Naive thymus-derived CD4-positive, alpha-beta T cell (primary cell): Measurements from ENCODE around the gene FAM177B. TPM values are rescaled to one million over a fixed set of nuclear protein-coding genes. Genes with fewer than 3 reads are reported as not detected.
A peak's percentile ranks its signal among the peaks of the same experiment; 100 is the strongest.

ENCODE experiments used
- ATAC-seq: fragments of 150-1000 bp; cut with Tn5 transposase; 2 replicates; pipeline ENCODE4 v1.10.0; 2021; ENCODE audit warnings: mild to moderate bottlenecking, moderate library complexity
- CTCF ChIA-PET: fragments of 350-600 bp; sonication (Branson Sonifier 250); formaldehyde crosslinking; loops from one replicate; lab custom pipeline; 2021; ENCODE audit warnings: antibody characterized with exemption; lab: Charles Lee
- POLR2A ChIA-PET: fragments of 350-600 bp; sonication (Branson Sonifier 250); formaldehyde crosslinking; loops from one replicate; lab custom pipeline; 2021; ENCODE audit warnings: antibody characterized with exemption, inconsistent platforms; lab: Charles Lee
- DNase-seq, 9 donors: peaks; one replicate each; pipeline versions ENCODE4 v3.0.0 to v3.0.0-alpha.2; 2020 to 2022; ENCODE audit warnings: mixed read lengths in 1 of 9
- H3K27ac ChIP-seq: one replicate; pipeline ENCODE4 v1.7.0; 2013; ENCODE audit warnings: mild to moderate bottlenecking, low read depth, low read length, moderate library complexity
- H3K27me3 ChIP-seq, 2 donors: one replicate each; pipeline ENCODE4 v1.7.0; 2013; ENCODE audit warnings: low read length in 2 of 2, mild to moderate bottlenecking in 2 of 2, moderate library complexity in 2 of 2; ENCODE audit not compliant: control insufficient read depth in 2 of 2, insufficient read depth in 2 of 2
- H3K36me3 ChIP-seq, 3 experiments: 1 replicate in 2 of 3; 2 replicates in 1 of 3; pipeline ENCODE4 v1.7.0; 2013; ENCODE audit warnings: low read length in 3 of 3, mild to moderate bottlenecking in 3 of 3, moderate library complexity in 1 of 3; ENCODE audit not compliant: insufficient read depth in 3 of 3, control insufficient read depth in 2 of 3
- H3K4me1 ChIP-seq, 2 donors: one replicate each; pipeline ENCODE4 v1.7.0; 2013; ENCODE audit warnings: low read length in 2 of 2, mild to moderate bottlenecking in 2 of 2, moderate library complexity in 1 of 2; ENCODE audit not compliant: control insufficient read depth in 2 of 2, insufficient read depth in 2 of 2
- H3K4me3 ChIP-seq: 2 replicates; pipeline ENCODE4 v1.7.0; 2013; ENCODE audit warnings: mild to moderate bottlenecking, low read length
- H3K9me3 ChIP-seq, 3 experiments: 1 replicate in 2 of 3; 2 replicates in 1 of 3; pipeline ENCODE4 v1.7.0; 2013; ENCODE audit warnings: low read length in 3 of 3; ENCODE audit not compliant: control insufficient read depth in 2 of 3
- H3K27ac Mint-ChIP-seq, 9 donors: one replicate each; pipeline ENCODE4 v1.8.0; 2020 to 2022; ENCODE audit warnings: mixed read lengths in 9 of 9, mild to moderate bottlenecking in 8 of 9, moderate library complexity in 5 of 9, inconsistent platforms in 2 of 9
- H3K27me3 Mint-ChIP-seq, 5 donors: one replicate each; pipeline ENCODE4 v1.8.0; 2021 to 2022; ENCODE audit warnings: mixed read lengths in 5 of 5, mild to moderate bottlenecking in 1 of 5
- H3K36me3 Mint-ChIP-seq, 5 donors: one replicate each; pipeline ENCODE4 v1.8.0; 2020 to 2022; ENCODE audit warnings: mixed read lengths in 5 of 5, mild to moderate bottlenecking in 3 of 5, inconsistent platforms in 1 of 5
- H3K4me1 Mint-ChIP-seq, 7 donors: one replicate each; pipeline ENCODE4 v1.8.0; 2020 to 2022; ENCODE audit warnings: mixed read lengths in 7 of 7, mild to moderate bottlenecking in 3 of 7, inconsistent platforms in 1 of 7
- H3K4me3 Mint-ChIP-seq, 10 donors: one replicate each; pipeline ENCODE4 v1.8.0; 2020 to 2022; ENCODE audit warnings: mild to moderate bottlenecking in 10 of 10, mixed read lengths in 10 of 10, moderate library complexity in 6 of 10, inconsistent platforms in 2 of 10
- H3K9me3 Mint-ChIP-seq, 11 donors: one replicate each; pipeline ENCODE4 v1.8.0; 2020 to 2022; ENCODE audit warnings: mixed read lengths in 11 of 11, mild to moderate bottlenecking in 4 of 11, inconsistent platforms in 1 of 11, moderate library complexity in 1 of 11
- intact Hi-C, 2 donors: fragments of 100-400 bp; cut with micrococcal nuclease; formaldehyde crosslinking; loops; one replicate each; pipeline ENCODE4 v1.15.1; 2023
- polyA plus RNA-seq, 2 donors: library from polyadenylated mRNA; unstranded; fragments of 300-500 nt; fragmentation: Illumina TruSeq; gene quantifications; one replicate each; pipeline ENCODE4 v1.2.3, GENCODE V29; 2021
- total RNA-seq, 6 experiments: library from RNA in 5 of 6; stranded (reverse) in 5 of 6; gene quantifications; 1 replicate in 5 of 6; 2 replicates in 1 of 6; pipeline ENCODE4 v1.2.3 and lab custom pipeline; 2021 to 2026

The FAM177B gene
- total and polyA plus RNA-seq, 7 experiments from 2014 or later = not detected

DNA sequence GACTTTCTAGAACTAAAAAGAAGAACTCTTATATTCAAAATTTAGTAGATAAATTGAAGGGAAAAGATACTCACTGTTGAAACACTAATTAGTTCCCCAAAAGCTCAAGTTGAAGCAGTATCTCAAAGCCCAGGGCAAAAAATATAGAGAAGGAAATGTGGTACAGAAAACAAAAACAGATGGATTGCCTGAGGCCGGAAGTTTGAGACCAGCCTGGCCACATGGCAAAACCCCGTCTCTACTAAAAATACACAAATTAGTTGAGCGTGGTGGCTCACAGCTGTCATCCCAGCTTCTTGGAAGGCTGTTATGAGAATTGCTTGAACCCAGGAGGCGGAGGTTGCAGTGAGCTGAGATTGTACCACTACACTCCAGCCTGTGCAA is 36.0 kb downstream of the FAM177B start:
- POLR2A ChIA-PET = no interaction called here
- Histone ChIP-seq H3K36me3 (no peaks in the 10 kb centered on the region), H3K27ac (no peak overlapping the region), H3K27me3 (no peaks in the 10 kb centered on the region), H3K4me1 (peaks cover 0 to 8% of the 10 kb centered on the region in 2 donors), H3K4me3 (no peak overlapping the region), H3K9me3 (peaks cover 0 to 9% (median 0%) of the 10 kb centered on the region in 3 experiments)
- intact Hi-C loops = no loop called here
- peaks cover 0 to 13% (median 8%) of the 10 kb centered on the region in 5 donors for H3K27me3 Mint-ChIP-seq
- peaks cover 0 to 14% (median 6%) of the 10 kb centered on the region in 5 donors for H3K36me3 Mint-ChIP-seq
- CTCF ChIA-PET = no interaction called here
- peak overlapping the region in 9 of 10 donors; percentile 45 to 70 (median 59) for H3K4me3 Mint-ChIP-seq
- peaks cover 11 to 22% (median 15%) of the 10 kb centered on the region in 7 donors for H3K4me1 Mint-ChIP-seq
- no peak for DNase-seq
- H3K9me3 Mint-ChIP-seq = peaks cover 5 to 22% (median 13%) of the 10 kb centered on the region in 11 donors
- H3K27ac Mint-ChIP-seq = peak overlapping the region; percentile 48 to 90 (median 80)
- ATAC-seq = peak; percentile 62

DNA sequence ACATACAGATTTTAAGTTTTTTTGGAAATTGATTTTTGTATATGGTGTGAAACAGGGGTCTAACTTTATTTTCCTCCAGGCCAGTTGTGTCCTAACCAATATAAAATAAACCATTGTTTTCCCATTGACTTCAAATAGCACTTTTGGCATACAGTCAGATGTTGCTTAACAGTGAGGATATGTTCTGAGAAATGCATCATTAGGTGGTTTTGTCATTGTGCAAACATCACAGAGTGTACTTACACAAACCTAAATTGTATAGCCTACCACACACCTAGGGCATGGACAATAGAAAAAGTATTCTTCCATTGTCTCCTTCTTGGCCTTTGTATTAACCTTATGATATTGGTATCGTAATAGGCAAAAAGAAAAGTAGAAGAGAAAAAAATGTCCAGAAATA is 40.5 kb downstream of the FAM177B start:
- intact Hi-C loops = no loop called here
- no peaks in the 10 kb centered on the region for H3K9me3 ChIP-seq
- H3K27ac ChIP-seq = no peak overlapping the region
- Mint-ChIP-seq H3K27me3 (peaks cover 8 to 21% (median 15%) of the 10 kb centered on the region in 5 donors), H3K4me1 (peaks cover 5 to 12% (median 11%) of the 10 kb centered on the region in 7 donors), H3K4me3 (no peak overlapping the region), H3K9me3 (no peaks in the 10 kb centered on the region), H3K36me3 (no peaks in the 10 kb centered on the region), H3K27ac (no peak overlapping the region)
- CTCF ChIA-PET = no interaction called here
- DNase-seq (no peak), ATAC-seq (no peak)
- H3K4me1 ChIP-seq = peaks cover 0 to 5% of the 10 kb centered on the region in 2 donors
- POLR2A ChIA-PET = no interaction called here
- no peaks in the 10 kb centered on the region for H3K36me3 ChIP-seq
- no peak overlapping the region for H3K4me3 ChIP-seq
- H3K27me3 ChIP-seq = no peaks in the 10 kb centered on the region

DNA sequence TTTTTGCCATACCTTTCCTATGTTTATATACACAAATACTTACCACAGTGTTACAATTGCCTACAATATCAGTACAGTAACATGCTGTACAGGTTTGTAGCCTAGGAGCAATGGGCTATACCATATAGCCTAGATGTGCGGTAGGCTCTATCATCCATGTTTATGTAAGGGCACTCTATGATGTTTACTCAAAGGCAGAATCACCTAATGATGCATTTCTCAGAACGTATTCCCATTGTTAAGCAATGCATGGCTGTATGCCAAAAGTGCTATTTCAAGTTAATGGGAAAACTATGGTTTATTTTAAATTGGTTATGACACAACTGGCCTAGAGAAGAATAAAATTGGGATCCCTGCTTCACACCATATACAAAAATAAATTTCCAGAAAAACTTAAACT is 41.0 kb downstream of the FAM177B start:
- H3K36me3 ChIP-seq = no peaks in the 10 kb centered on the region
- DNase-seq (no peak), ATAC-seq (no peak)
- no peak overlapping the region for H3K27ac ChIP-seq
- H3K27me3 Mint-ChIP-seq = peaks cover 8 to 21% (median 15%) of the 10 kb centered on the region in 5 donors
- H3K4me3 Mint-ChIP-seq = no peak overlapping the region
- POLR2A ChIA-PET = no interaction called here
- H3K9me3 Mint-ChIP-seq = no peaks in the 10 kb centered on the region
- no peaks in the 10 kb centered on the region for H3K9me3 ChIP-seq
- intact Hi-C loops = no loop called here
- H3K36me3 Mint-ChIP-seq = no peaks in the 10 kb centered on the region
- no peak overlapping the region for H3K27ac Mint-ChIP-seq
- no peak overlapping the region for H3K4me3 ChIP-seq
- H3K4me1 Mint-ChIP-seq = peaks cover under 1 to 7% (median 6%) of the 10 kb centered on the region in 7 donors
- H3K27me3 ChIP-seq = no peaks in the 10 kb centered on the region
- H3K4me1 ChIP-seq = peaks cover 0 to under 1% of the 10 kb centered on the region in 2 donors
- CTCF ChIA-PET = no interaction called here

DNA sequence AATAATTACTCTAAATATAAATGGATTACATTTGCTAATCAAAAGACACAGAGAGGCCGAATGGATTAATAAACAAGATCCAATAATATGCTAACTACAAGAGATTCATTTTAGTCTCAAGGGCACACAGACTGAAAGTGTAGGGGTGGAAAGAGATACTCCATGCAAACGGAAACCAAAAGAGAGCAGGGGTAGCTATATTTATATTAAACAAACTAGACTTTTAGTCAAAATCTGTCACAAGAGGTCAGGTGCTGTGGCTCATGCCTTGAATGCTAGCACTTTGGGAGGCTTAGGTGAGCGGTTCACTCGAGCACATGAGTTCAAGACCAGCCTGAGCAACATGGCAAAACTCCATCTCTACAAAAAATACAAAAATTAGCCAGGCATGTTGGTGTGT is 44.2 kb downstream of the FAM177B start:
- Histone ChIP-seq H3K27ac (no peak overlapping the region), H3K4me1 (no peaks in the 10 kb centered on the region), H3K4me3 (no peak overlapping the region), H3K27me3 (no peaks in the 10 kb centered on the region), H3K9me3 (no peaks in the 10 kb centered on the region), H3K36me3 (no peaks in the 10 kb centered on the region)
- H3K4me1 Mint-ChIP-seq = no peaks in the 10 kb centered on the region
- H3K36me3 Mint-ChIP-seq = no peaks in the 10 kb centered on the region
- peaks cover 11 to 34% (median 19%) of the 10 kb centered on the region in 5 donors for H3K27me3 Mint-ChIP-seq
- DNase-seq (no peak), ATAC-seq (no peak)
- CTCF ChIA-PET = no interaction called here
- H3K27ac Mint-ChIP-seq = no peak overlapping the region
- H3K4me3 Mint-ChIP-seq = no peak overlapping the region
- H3K9me3 Mint-ChIP-seq = no peaks in the 10 kb centered on the region
- intact Hi-C loops = no loop called here
- POLR2A ChIA-PET = no interaction called here

DNA sequence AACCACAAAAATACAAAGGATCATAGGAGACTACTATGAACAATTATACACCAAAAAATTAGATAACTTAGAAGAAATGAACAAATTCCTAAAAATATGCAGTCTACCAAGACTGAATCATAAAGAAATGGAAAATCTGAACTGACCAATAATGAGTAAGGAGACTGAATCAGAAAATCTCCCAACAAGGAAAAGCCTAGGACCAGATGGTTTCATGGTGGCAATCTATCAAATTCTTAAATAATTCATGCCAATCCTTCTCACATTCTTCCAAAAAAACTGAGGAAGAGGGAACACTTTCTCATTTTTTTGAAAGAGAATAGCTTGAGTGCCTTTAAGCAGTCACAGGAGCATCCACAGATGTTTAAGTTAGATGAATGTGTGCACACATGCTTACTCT is 46.0 kb downstream of the FAM177B start:
- no peaks in the 10 kb centered on the region for H3K36me3 ChIP-seq
- ATAC-seq (no peak), DNase-seq (no peak)
- Mint-ChIP-seq H3K27me3 (peaks cover 11 to 31% (median 24%) of the 10 kb centered on the region in 5 donors), H3K4me3 (no peak overlapping the region), H3K9me3 (no peaks in the 10 kb centered on the region), H3K27ac (no peak overlapping the region), H3K4me1 (peaks cover 0 to 2% (median 0%) of the 10 kb centered on the region in 7 donors), H3K36me3 (no peaks in the 10 kb centered on the region)
- no peaks in the 10 kb centered on the region for H3K9me3 ChIP-seq
- intact Hi-C loops = no loop called here
- POLR2A ChIA-PET = interaction anchor here (0.6 to 0.7 kb wide), 2 partner anchors 605 to 1679 kb away, joined by 3 read pairs; no protein-coding TSS in a partner anchor
- H3K27ac ChIP-seq = no peak overlapping the region
- no peaks in the 10 kb centered on the region for H3K27me3 ChIP-seq
- no peak overlapping the region for H3K4me3 ChIP-seq
- CTCF ChIA-PET = no interaction called here
- H3K4me1 ChIP-seq = no peaks in the 10 kb centered on the region

DNA sequence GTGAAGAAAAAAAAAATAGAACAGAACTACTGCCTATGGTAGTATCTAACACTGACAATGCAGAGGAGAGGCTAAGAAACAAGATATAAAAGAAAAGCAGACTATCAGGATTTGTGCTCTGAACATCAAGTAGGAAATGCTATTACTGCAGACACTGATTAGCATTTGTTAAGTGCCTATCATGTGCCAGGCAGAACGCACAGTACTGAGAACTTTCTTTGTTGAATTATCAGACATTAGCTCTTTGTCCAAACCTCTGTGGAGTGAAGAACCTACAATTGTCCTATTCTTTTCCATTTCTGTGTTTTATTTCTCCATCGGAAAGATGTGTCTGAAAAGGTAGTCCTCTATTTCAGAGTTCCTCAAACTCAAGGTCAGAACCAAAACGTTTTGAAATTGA is 47.4 kb downstream of the FAM177B start:
- no peaks in the 10 kb centered on the region for H3K9me3 ChIP-seq
- peaks cover 0 to 3% (median 0%) of the 10 kb centered on the region in 7 donors for H3K4me1 Mint-ChIP-seq
- no peaks in the 10 kb centered on the region for H3K36me3 ChIP-seq
- no peak overlapping the region for H3K27ac Mint-ChIP-seq
- intact Hi-C loops = no loop called here
- no peaks in the 10 kb centered on the region for H3K4me1 ChIP-seq
- ChIA-PET CTCF (no interaction called here), POLR2A (no interaction called here)
- ATAC-seq = no peak
- no peak overlapping the region for H3K4me3 Mint-ChIP-seq
- DNase-seq = no peak
- no peaks in the 10 kb centered on the region for H3K27me3 ChIP-seq
- no peaks in the 10 kb centered on the region for H3K36me3 Mint-ChIP-seq
- peaks cover 11 to 30% (median 24%) of the 10 kb centered on the region in 5 donors for H3K27me3 Mint-ChIP-seq
- H3K9me3 Mint-ChIP-seq = peaks cover 0 to under 1% (median 0%) of the 10 kb centered on the region in 11 donors
- H3K27ac ChIP-seq = no peak overlapping the region
- no peak overlapping the region for H3K4me3 ChIP-seq

DNA sequence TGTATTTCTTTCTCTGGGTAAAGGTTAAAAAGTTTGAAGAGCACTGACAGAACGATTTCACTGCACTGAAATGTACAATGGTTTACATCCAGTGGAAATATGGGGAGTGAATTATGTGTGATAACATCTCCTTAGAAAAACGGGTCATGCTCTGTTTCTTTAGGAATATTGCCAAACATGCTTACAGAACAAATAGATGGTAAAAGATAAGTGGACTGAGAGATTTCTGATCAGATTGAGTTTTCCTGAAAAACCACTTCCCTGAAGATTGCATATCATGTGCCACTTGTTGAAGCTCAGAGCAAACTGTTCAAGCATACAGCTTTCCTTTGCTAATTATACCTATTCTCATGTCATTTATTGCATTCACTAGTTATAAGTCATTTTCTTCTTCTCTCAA is 47.9 kb downstream of the FAM177B start:
- ATAC-seq = no peak
- CTCF ChIA-PET = no interaction called here

More for the DNA sequence above, 47.9 kb downstream of the FAM177B start:
- H3K4me1 ChIP-seq = no peaks in the 10 kb centered on the region
- no peaks in the 10 kb centered on the region for H3K27me3 ChIP-seq
- no peaks in the 10 kb centered on the region for H3K36me3 ChIP-seq
- no peaks in the 10 kb centered on the region for H3K9me3 ChIP-seq
- peaks cover 0 to 5% (median 0%) of the 10 kb centered on the region in 11 donors for H3K9me3 Mint-ChIP-seq
- no peaks in the 10 kb centered on the region for H3K36me3 Mint-ChIP-seq
- H3K27ac Mint-ChIP-seq = no peak overlapping the region
- intact Hi-C loops = no loop called here
- H3K4me3 Mint-ChIP-seq = no peak overlapping the region
- POLR2A ChIA-PET = no interaction called here
- peaks cover 0 to 3% (median 0%) of the 10 kb centered on the region in 7 donors for H3K4me1 Mint-ChIP-seq
- DNase-seq = no peak
- no peak overlapping the region for H3K27ac ChIP-seq
- H3K4me3 ChIP-seq = no peak overlapping the region
- H3K27me3 Mint-ChIP-seq = peaks cover 11 to 30% (median 24%) of the 10 kb centered on the region in 5 donors
